HUES6 (cell line): ENCODE measurements around the gene CFAP54.
"Not testable (repeated sequence)": the region's sequence is repeated elsewhere in the genome, so short reads cannot be mapped to it uniquely, and the experiment has no call there.

Experiments used
- H3K27ac ChIP-seq: 2 replicates; pipeline ENCODE4 v1.7.0; 2013; ENCODE audit warnings: low read depth, mild to moderate bottlenecking, low read length, inconsistent platforms
- H3K27me3 ChIP-seq: 2 replicates; pipeline ENCODE4 v1.6.1; 2013; ENCODE audit warnings: low read length; ENCODE audit not compliant: control insufficient read depth, insufficient read depth
- H3K36me3 ChIP-seq: 2 replicates; pipeline ENCODE4 v1.6.1; 2013; ENCODE audit warnings: low read length; ENCODE audit not compliant: control insufficient read depth, insufficient read depth
- H3K4me1 ChIP-seq: 2 replicates; pipeline ENCODE4 v1.6.1; 2013; ENCODE audit warnings: low read length; ENCODE audit not compliant: control insufficient read depth, insufficient read depth
- H3K4me3 ChIP-seq: 2 replicates; pipeline ENCODE4 v1.5.1; 2013; ENCODE audit warnings: low read depth, low read length
- H3K9ac ChIP-seq: one replicate; pipeline ENCODE4 v1.6.1; 2013; ENCODE audit warnings: mild to moderate bottlenecking, low read length
- H3K9me3 ChIP-seq: 2 replicates; pipeline ENCODE4 v1.6.1; 2013; ENCODE audit warnings: low read depth, low read length; ENCODE audit not compliant: control insufficient read depth, insufficient read depth

Gene CFAP54

GRCh38 chr12:96571101-96571862 lies 81.9 kb downstream of the CFAP54 start:
- no peaks in the 10 kb centered on the region for H3K27me3 ChIP-seq
- H3K36me3 ChIP-seq = no peaks in the 10 kb centered on the region
- H3K9ac ChIP-seq = no peak overlapping the region
- H3K4me3 ChIP-seq = no peak overlapping the region
- H3K4me1 ChIP-seq = no peaks in the 10 kb centered on the region
- no peak overlapping the region for H3K27ac ChIP-seq
- H3K9me3 ChIP-seq = no peaks in the 10 kb centered on the region

DNA sequence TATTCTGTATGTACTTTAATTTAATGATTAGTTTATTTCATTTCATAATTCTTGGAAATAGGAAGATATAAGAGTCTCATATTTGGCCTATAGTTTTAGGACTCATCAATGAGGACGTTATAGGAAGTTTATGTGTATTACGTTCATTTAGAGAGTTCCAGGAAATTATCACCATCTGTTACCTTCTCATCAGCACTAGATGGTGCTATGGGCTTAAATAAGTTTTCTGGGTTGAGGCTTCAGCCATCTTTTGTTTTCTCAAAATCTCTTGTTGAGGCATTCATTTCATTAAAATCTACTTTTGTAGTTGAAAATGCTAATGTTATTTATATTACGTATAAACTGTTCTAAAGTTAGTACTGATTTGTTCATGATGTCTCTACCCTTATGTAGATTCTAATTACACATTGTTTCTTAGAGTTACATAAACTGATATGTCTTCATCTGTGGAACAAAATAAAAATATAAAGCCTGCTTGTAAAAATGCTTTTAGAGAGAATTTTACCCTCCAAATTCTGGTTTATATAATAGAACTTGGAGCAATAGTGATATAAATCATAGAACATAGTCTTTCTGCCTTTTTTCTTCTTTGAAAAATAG lies 89.2 kb downstream of the CFAP54 start:
- H3K9ac ChIP-seq = no peak overlapping the region
- H3K9me3 ChIP-seq = no peaks in the 10 kb centered on the region
- no peaks in the 10 kb centered on the region for H3K27me3 ChIP-seq
- H3K4me3 ChIP-seq = no peak overlapping the region
- H3K27ac ChIP-seq = no peak overlapping the region
- H3K36me3 ChIP-seq = no peaks in the 10 kb centered on the region
- H3K4me1 ChIP-seq = peaks cover 7% of the 10 kb centered on the region; the same call in 1 of the 2 replicates

- H3K4me3 ChIP-seq = no peak overlapping the region
- no peak overlapping the region for H3K27ac ChIP-seq
- no peaks in the 10 kb centered on the region for H3K9me3 ChIP-seq
- H3K27me3 ChIP-seq = no peaks in the 10 kb centered on the region
- H3K4me1 ChIP-seq = no peaks in the 10 kb centered on the region
- H3K36me3 ChIP-seq = no peaks in the 10 kb centered on the region
- H3K9ac ChIP-seq = no peak overlapping the region
Observed at GRCh38 chr12:96585977-96586376, 96.6 kb downstream of the CFAP54 start.

DNA sequence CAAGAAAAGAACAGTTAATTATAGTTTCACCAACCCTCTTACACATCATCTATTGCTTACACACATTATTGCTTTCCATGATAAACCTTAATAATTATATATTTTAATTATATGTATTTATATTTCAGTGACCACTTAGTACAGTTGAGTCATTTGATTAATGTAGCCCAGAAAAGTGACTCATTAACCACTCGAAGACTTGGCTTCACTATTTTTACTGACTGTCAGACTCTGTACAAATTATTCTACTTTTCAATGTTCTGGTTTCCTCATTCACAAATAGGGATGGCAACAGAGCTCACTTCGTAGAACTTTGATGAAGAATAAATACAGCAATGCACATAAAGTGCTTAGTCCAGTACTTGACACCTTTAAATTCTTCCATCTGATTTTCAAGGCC lies 98.3 kb downstream of the CFAP54 start:
- H3K4me1 ChIP-seq = no peaks in the 10 kb centered on the region
- H3K27ac ChIP-seq = no peak overlapping the region
- H3K9me3 ChIP-seq = no peaks in the 10 kb centered on the region
- H3K27me3 ChIP-seq = no peaks in the 10 kb centered on the region
- no peaks in the 10 kb centered on the region for H3K36me3 ChIP-seq
- H3K9ac ChIP-seq = no peak overlapping the region
- H3K4me3 ChIP-seq = no peak overlapping the region

DNA sequence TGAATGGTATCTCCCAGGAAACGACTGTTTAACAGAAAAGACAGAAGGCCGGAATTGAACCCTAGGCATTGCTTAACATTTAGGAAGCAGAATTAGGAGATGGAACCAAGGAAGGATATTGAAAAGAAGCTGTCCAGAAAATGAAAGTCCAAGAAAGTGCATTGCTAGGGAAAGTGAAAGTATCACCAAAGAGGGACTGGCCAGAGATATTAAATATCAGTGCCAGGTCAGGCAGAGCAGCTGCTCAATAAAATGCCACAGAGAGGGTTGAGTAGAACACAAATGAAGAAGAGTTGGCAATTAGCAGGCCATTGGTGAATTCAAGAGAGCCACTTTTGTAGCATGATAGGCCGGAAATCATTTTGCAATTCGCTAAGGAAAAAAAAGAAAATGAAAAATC lies 101.6 kb downstream of the CFAP54 start:
- Histone ChIP-seq H3K36me3 (no peaks in the 10 kb centered on the region), H3K9ac (no peak overlapping the region), H3K4me3 (no peak overlapping the region)

DNA sequence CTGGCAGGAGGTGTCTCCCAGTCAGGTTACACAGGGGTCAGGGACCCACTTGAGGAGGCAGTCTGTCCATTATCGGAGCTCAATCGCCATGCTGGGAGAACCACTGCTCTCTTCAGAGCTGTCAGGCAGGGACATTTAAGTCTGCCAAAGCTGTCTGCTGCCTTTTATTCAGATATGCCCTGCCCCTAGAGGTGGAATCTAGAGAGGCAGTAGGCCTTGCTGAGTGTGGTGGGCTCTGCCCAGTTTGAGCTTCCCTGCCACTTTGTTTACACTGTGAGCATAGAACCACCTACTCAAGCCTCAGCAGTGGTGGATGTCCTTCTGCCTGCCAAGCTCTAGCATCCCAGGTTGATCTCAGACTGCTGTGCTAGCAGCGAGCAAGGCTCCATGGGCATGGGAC lies 115.0 kb downstream of the CFAP54 start:
- not testable (repeated sequence) for H3K27me3 ChIP-seq, H3K4me3 ChIP-seq, H3K36me3 ChIP-seq, H3K27ac ChIP-seq, H3K4me1 ChIP-seq, H3K9ac ChIP-seq, H3K9me3 ChIP-seq

More for the DNA sequence above, 101.6 kb downstream of the CFAP54 start:
- Histone ChIP-seq H3K4me1 (no peaks in the 10 kb centered on the region), H3K27me3 (no peaks in the 10 kb centered on the region), H3K27ac (no peak overlapping the region), H3K9me3 (no peaks in the 10 kb centered on the region)

GRCh38 chr12:96605684-96606083 lies 116.3 kb downstream of the CFAP54 start:
- H3K9me3 ChIP-seq = peaks cover 5% of the 10 kb centered on the region; the same call in 1 of the 2 replicates
- H3K4me3 ChIP-seq = no peak overlapping the region
- no peak overlapping the region for H3K27ac ChIP-seq
- no peaks in the 10 kb centered on the region for H3K27me3 ChIP-seq
- no peaks in the 10 kb centered on the region for H3K36me3 ChIP-seq
- H3K4me1 ChIP-seq = no peaks in the 10 kb centered on the region
- H3K9ac ChIP-seq = no peak overlapping the region

DNA sequence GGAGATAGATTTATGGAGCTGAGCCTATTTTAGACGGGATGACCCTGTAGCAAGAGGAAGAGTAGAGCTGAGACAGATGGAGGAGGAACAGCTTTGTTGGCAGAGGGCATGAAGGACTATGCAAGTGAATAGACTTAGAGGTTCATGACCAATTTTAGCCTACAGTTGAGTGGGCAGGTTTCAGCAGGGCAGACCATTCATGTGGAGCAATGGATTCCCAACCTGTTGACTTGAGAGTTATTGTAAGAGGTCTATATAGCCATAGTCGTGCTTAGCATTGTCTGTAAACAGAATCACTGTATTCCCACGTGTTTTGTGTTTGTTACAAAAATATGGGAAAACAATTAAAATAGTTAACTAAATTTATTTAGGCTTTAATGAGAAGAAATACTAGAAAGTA lies 116.8 kb downstream of the CFAP54 start:
- H3K9me3 ChIP-seq = peaks cover 6% of the 10 kb centered on the region; the same call in 1 of the 2 replicates
- H3K4me3 ChIP-seq = no peak overlapping the region
- no peak overlapping the region for H3K9ac ChIP-seq
- H3K36me3 ChIP-seq = no peaks in the 10 kb centered on the region
- no peaks in the 10 kb centered on the region for H3K27me3 ChIP-seq
- H3K27ac ChIP-seq = no peak overlapping the region
- H3K4me1 ChIP-seq = no peaks in the 10 kb centered on the region

DNA sequence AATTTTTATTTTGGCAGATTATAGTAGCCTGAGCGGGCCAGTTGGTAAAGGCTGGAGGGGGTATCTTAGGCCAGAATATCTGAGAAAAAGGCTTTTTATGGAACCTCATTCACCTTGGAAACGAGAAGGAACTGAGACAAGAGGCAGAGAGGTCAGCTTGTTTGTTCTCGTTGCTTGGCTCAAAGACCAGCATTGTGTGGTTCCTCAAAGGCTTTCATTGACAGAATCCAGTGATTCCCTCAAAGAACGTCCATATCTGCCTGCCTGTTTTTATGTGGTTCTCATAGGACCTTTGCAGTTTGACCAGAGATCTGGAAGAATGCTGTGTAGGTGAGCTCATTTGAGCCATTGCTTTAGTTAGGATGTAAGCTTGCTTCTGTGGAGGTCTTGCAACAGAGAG lies 117.3 kb downstream of the CFAP54 start:
- H3K9ac ChIP-seq = no peak overlapping the region
- peaks cover 6% of the 10 kb centered on the region; the same call in 1 of the 2 replicates for H3K9me3 ChIP-seq
- no peak overlapping the region for H3K27ac ChIP-seq
- no peaks in the 10 kb centered on the region for H3K27me3 ChIP-seq
- no peak overlapping the region for H3K4me3 ChIP-seq
- no peaks in the 10 kb centered on the region for H3K4me1 ChIP-seq
- no peaks in the 10 kb centered on the region for H3K36me3 ChIP-seq

- no peaks in the 10 kb centered on the region for H3K9me3 ChIP-seq
Observed at GRCh38 chr12:96617178-96617577, 127.8 kb downstream of the CFAP54 start.

GRCh38 chr12:96623155-96623554 lies 133.8 kb downstream of the CFAP54 start:
- Histone ChIP-seq H3K9ac (no peak overlapping the region), H3K27ac (no peak overlapping the region), H3K4me3 (no peak overlapping the region), H3K4me1 (0 out of 2 replicates have a peak, but pooled peaks cover 5% of the 10 kb centered on the region), H3K27me3 (no peaks in the 10 kb centered on the region), H3K9me3 (no peaks in the 10 kb centered on the region), H3K36me3 (no peaks in the 10 kb centered on the region)

More at GRCh38 chr12:96617178-96617577, 127.8 kb downstream of the CFAP54 start:
- H3K36me3 ChIP-seq = no peaks in the 10 kb centered on the region
- H3K4me1 ChIP-seq = no peaks in the 10 kb centered on the region
- H3K27ac ChIP-seq = no peak overlapping the region
- no peaks in the 10 kb centered on the region for H3K27me3 ChIP-seq
- no peak overlapping the region for H3K4me3 ChIP-seq
- H3K9ac ChIP-seq = no peak overlapping the region
